Measurements from ENCODE around the gene LRRC4C. TPM values are rescaled to one million over a fixed set of nuclear protein-coding genes. Genes with fewer than 3 reads are reported as not detected.
"Not testable (repeated sequence)": the region's sequence is repeated elsewhere in the genome, so short reads cannot be mapped to it uniquely, and the experiment has no call there.

The LRRC4C gene
- total and polyA plus RNA-seq, 4 donors, result 0.10 to 0.93 (median 0.30) TPM

- no peak for TF ChIP-seq CTCF (IDR thresholded peaks at IDR 0.05; ENCODE audit: low read depth, low read length, missing input control)
Observed at GRCh38 chr11:40877256-40877655, 582.2 kb downstream of the LRRC4C start (continued).

GRCh38 chr11:40867991-40868632 lies 591.3 kb downstream of the LRRC4C start:
- Histone ChIP-seq H3K27me3 (ENCODE audit: control insufficient read depth in 4 of 4, insufficient read depth in 4 of 4, low read length in 3 of 4) (no peaks in the 10 kb centered on the region), H3K36me3 (ENCODE audit: control insufficient read depth in 4 of 4, insufficient read depth in 3 of 4, low read depth in 1 of 4, low read length in 3 of 4) (no peaks in the 10 kb centered on the region), H3K4me1 (ENCODE audit: control insufficient read depth in 4 of 4, insufficient read depth in 4 of 4, low read length in 3 of 4) (no peaks in the 10 kb centered on the region), H3K4me3 (ENCODE audit: low read depth in 1 of 3, low read length in 3 of 3) (no peak overlapping the region), H3K27ac (ENCODE audit: low read depth in 1 of 2, low read length in 2 of 2) (no peak overlapping the region), H3K9ac (ENCODE audit: low read depth in 1 of 2, low read length in 2 of 2) (no peak overlapping the region), H3K9me3 (ENCODE audit: control insufficient read depth in 4 of 4, low read length in 3 of 4) (peaks cover 0 to 3% (median 0%) of the 10 kb centered on the region in 4 donors)
- 82% methylated on average over 3 of the region's 3 CpGs for WGBS
- TF ChIP-seq FOXA1 (IDR thresholded peaks at IDR 0.05) (no peak), NR2F2 (IDR thresholded peaks at IDR 0.05) (no peak), REST (IDR thresholded peaks at IDR 0.05) (no peak), GABPA (IDR thresholded peaks at IDR 0.05 in 1 of 2, conservative IDR thresholded peaks at IDR 0.05 in 1 of 2) (no peak), YY1 (IDR thresholded peaks at IDR 0.05) (no peak), MAX (IDR thresholded peaks at IDR 0.05) (no peak)
- no peak for DNase-seq (ENCODE audit: low spot score)

GRCh38 chr11:40857754-40858153 lies 601.7 kb downstream of the LRRC4C start:
- not testable (repeated sequence) for H3K27me3 ChIP-seq (ENCODE audit: control insufficient read depth in 4 of 4, insufficient read depth in 4 of 4, low read length in 3 of 4); H3K4me1 ChIP-seq (ENCODE audit: control insufficient read depth in 4 of 4, insufficient read depth in 4 of 4, low read length in 3 of 4); H3K9ac ChIP-seq (ENCODE audit: low read depth in 1 of 2, low read length in 2 of 2); DNase-seq (ENCODE audit: low spot score); H3K4me3 ChIP-seq (ENCODE audit: low read depth in 1 of 3, low read length in 3 of 3); H3K9me3 ChIP-seq (ENCODE audit: control insufficient read depth in 4 of 4, low read length in 3 of 4); H3K27ac ChIP-seq (ENCODE audit: low read depth in 1 of 2, low read length in 2 of 2); H3K36me3 ChIP-seq (ENCODE audit: control insufficient read depth in 4 of 4, insufficient read depth in 3 of 4, low read depth in 1 of 4, low read length in 3 of 4)
- WGBS, result 80% methylated on average over 1 of the region's 1 CpG

GRCh38 chr11:40842750-40843339 lies 616.6 kb downstream of the LRRC4C start:
- Histone ChIP-seq H3K9me3 (ENCODE audit: control insufficient read depth in 4 of 4, low read length in 3 of 4) (no peaks in the 10 kb centered on the region), H3K4me3 (ENCODE audit: low read depth in 1 of 3, low read length in 3 of 3) (no peak overlapping the region), H3K9ac (ENCODE audit: low read depth in 1 of 2, low read length in 2 of 2) (no peak overlapping the region), H3K4me1 (ENCODE audit: control insufficient read depth in 4 of 4, insufficient read depth in 4 of 4, low read length in 3 of 4) (no peaks in the 10 kb centered on the region), H3K36me3 (ENCODE audit: control insufficient read depth in 4 of 4, insufficient read depth in 3 of 4, low read depth in 1 of 4, low read length in 3 of 4) (no peaks in the 10 kb centered on the region), H3K27ac (ENCODE audit: low read depth in 1 of 2, low read length in 2 of 2) (no peak overlapping the region), H3K27me3 (ENCODE audit: control insufficient read depth in 4 of 4, insufficient read depth in 4 of 4, low read length in 3 of 4) (no peaks in the 10 kb centered on the region)
- 86% methylated on average over 5 of the region's 5 CpGs for WGBS
- no peak for DNase-seq (ENCODE audit: low spot score)
- TF ChIP-seq SP1 (IDR thresholded peaks at IDR 0.05) (no peak), GABPA (IDR thresholded peaks at IDR 0.05 in 1 of 2, conservative IDR thresholded peaks at IDR 0.05 in 1 of 2) (no peak), REST (IDR thresholded peaks at IDR 0.05) (no peak), ATF3 (IDR thresholded peaks at IDR 0.05) (no peak)

Data from liver (tissue), 9 donors.